HG03097 (cell line): ENCODE measurements around the gene CHERP.
"Not testable (repeated sequence)": the region's sequence is repeated elsewhere in the genome, so short reads cannot be mapped to it uniquely, and the experiment has no call there.

Experiments
- ATAC-seq: cut with Tn5 transposase; IDR thresholded peaks from one replicate; pipeline ENCODE4 v1.9.1; 2021; ENCODE audit not compliant: unreplicated experiment, low FRiP score

The CHERP gene

GRCh38 chr19:16579381-16579780 lies 37.1 kb upstream of the CHERP start:
- no peak for ATAC-seq

GRCh38 chr19:16577531-16577985 lies 35.3 kb upstream of the CHERP start:
- ATAC-seq, result no peak

GRCh38 chr19:16576690-16577530 lies 34.7 kb upstream of the CHERP start:
- ATAC-seq, result no peak

- ATAC-seq, result no peak
These were observed 33.8 kb upstream of the CHERP start for GRCh38 chr19:16575861-16576689.

GRCh38 chr19:16575282-16575681 lies 33.0 kb upstream of the CHERP start:
- ATAC-seq, result no peak

- ATAC-seq, result no peak
These were observed 31.7 kb upstream of the CHERP start for GRCh38 chr19:16573925-16574324.

- no peak for ATAC-seq
These were observed 31.1 kb upstream of the CHERP start for GRCh38 chr19:16573296-16573695.

GRCh38 chr19:16572332-16573211 lies 30.3 kb upstream of the CHERP start, which contains the start of gene SLC35E1:
Gene SLC35E1, minus strand, starts transcription at chr19:16572415. Its CDS starts 51 bp downstream, at chr19:16572364.
- peak; percentile 70 for ATAC-seq

- peak; percentile 22 for ATAC-seq
These were observed 29.6 kb upstream of the CHERP start for GRCh38 chr19:16571822-16572331.

GRCh38 chr19:16571283-16571682 lies 29.0 kb upstream of the CHERP start:
- no peak for ATAC-seq

GRCh38 chr19:16569609-16570320 lies 27.5 kb upstream of the CHERP start:
- no peak for ATAC-seq

GRCh38 chr19:16566702-16567101 lies 24.5 kb upstream of the CHERP start:
- no peak for ATAC-seq

GRCh38 chr19:16566161-16566560 lies 23.9 kb upstream of the CHERP start:
- no peak for ATAC-seq

GRCh38 chr19:16564842-16565241 lies 22.6 kb upstream of the CHERP start:
- ATAC-seq, result no peak

- ATAC-seq, result no peak
These were observed 20.4 kb upstream of the CHERP start for GRCh38 chr19:16562608-16563025.

GRCh38 chr19:16561382-16561781 lies 19.1 kb upstream of the CHERP start:
- no peak for ATAC-seq

GRCh38 chr19:16559780-16560276 lies 17.6 kb upstream of the CHERP start:
- no peak for ATAC-seq

- no peak for ATAC-seq
These were observed 12.5 kb upstream of the CHERP start for GRCh38 chr19:16554776-16555175.

- ATAC-seq, result not testable (repeated sequence)
These were observed 9.7 kb upstream of the CHERP start for GRCh38 chr19:16551902-16552301.
